ENCODE data around the gene ADH7. TPM values are rescaled to one million over a fixed set of nuclear protein-coding genes. Genes with fewer than 3 reads are reported as not detected.

The ADH7 gene
- polyA plus RNA-seq, 1 donor: not detected

DNA sequence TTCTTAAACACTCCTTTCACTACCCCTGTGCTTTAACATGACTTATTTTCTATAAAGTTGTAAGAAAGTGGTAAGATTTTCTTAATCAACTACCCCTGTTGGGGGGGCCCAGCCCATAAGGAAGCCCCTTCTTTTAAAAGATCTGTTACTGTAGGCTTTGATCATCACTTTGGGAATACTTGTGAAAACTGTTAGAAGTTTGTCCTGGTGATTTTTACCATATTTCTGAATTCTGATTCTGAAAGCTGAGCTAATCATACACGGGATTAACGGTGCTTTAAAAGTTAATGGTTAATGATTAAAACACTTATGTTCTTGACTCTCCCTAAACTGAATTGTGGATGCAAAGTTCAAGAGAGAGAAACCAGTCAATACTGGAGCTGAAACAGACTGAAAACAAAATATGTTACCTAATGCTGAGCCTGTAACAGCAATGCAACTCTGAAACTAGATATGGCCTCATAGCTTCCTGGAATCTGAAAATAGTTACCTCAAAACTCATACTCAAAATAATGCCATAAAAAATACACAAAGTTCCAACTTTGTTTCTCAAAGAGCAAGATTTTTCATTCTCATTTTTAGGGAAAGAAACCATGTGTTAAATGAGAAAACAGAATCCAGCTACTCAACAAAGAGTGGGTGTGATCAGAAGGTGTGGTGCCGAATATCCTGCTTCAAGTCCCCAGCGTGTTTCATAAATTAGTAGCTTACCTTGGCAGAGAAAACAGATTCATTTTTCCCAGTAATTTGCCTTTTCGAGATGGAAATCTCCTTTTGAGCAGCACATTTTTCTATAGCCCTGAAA is 31.6 kb downstream of the ADH7 start:
- WGBS (ENCODE audit: insufficient coverage, low lambda C conversion rate): 32% methylated on average over 5 of the region's 5 CpGs
- H3K27ac ChIP-seq (ENCODE audit: low read length): peak overlapping the region; percentile 78
- H3K9me3 ChIP-seq (ENCODE audit: control insufficient read depth, low read depth, low read length): no peaks in the 10 kb centered on the region
- H3K27me3 ChIP-seq (ENCODE audit: control insufficient read depth, insufficient read depth, low read length): no peaks in the 10 kb centered on the region
- H3K4me1 ChIP-seq (ENCODE audit: control insufficient read depth, insufficient read depth, low read length): peaks cover 37% of the 10 kb centered on the region
- no peak overlapping the region for H3K4me3 ChIP-seq (ENCODE audit: low read length)
- DNase-seq: peak; percentile 80 to 90
- no peaks in the 10 kb centered on the region for H3K36me3 ChIP-seq (ENCODE audit: control insufficient read depth, insufficient read depth, low read length)

DNA sequence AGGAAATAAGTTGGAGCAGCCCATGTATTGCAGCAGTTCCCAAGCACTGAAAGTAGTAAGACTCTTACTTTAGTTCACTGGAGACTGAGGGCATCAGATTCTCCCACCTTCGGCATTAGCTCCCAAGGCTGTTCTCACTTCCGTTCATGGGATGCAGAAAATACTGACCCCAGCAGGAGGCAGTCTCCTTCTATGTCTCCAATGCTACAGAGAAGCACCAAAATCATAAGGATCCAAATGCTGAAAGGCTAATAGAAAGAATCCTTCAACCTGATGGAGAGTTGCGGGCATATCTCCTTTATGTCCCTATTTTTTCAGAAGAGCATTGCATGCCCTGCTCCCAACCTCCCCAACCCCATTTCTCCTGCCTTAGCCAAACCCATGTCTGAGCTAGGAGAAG is 32.4 kb downstream of the ADH7 start:
- Histone ChIP-seq H3K9me3 (ENCODE audit: control insufficient read depth, low read depth, low read length) (peaks cover 4% of the 10 kb centered on the region), H3K27me3 (ENCODE audit: control insufficient read depth, insufficient read depth, low read length) (no peaks in the 10 kb centered on the region), H3K4me1 (ENCODE audit: control insufficient read depth, insufficient read depth, low read length) (peaks cover 37% of the 10 kb centered on the region), H3K36me3 (ENCODE audit: control insufficient read depth, insufficient read depth, low read length) (no peaks in the 10 kb centered on the region), H3K27ac (ENCODE audit: low read length) (peak overlapping the region; percentile 59), H3K4me3 (ENCODE audit: low read length) (no peak overlapping the region)
- no CpG with 5 or more reads among the region's 3 CpGs for WGBS (ENCODE audit: insufficient coverage, low lambda C conversion rate)
- no peak for DNase-seq

DNA sequence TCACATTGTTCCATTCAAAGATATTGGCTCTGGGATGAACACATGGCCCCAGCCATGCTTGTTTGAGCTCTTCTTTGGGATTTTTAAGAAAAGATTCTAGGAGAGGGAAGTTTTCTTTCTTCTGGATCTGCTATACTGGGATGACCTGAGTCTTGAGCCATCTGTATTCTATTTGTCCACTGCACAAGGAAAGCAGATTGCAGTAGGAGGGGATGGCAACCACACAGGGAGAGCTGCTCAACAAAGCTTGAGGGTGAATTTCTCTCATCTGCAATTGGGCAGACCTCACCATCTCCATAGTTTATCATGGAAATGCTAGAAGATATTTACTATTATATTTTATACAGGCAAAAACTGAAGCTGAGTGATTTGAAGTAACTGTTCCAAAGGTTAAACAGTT is 34.3 kb downstream of the ADH7 start:
- Histone ChIP-seq H3K4me1 (ENCODE audit: control insufficient read depth, insufficient read depth, low read length) (peaks cover 37% of the 10 kb centered on the region), H3K27me3 (ENCODE audit: control insufficient read depth, insufficient read depth, low read length) (no peaks in the 10 kb centered on the region), H3K4me3 (ENCODE audit: low read length) (no peak overlapping the region), H3K27ac (ENCODE audit: low read length) (no peak overlapping the region), H3K36me3 (ENCODE audit: control insufficient read depth, insufficient read depth, low read length) (no peaks in the 10 kb centered on the region), H3K9me3 (ENCODE audit: control insufficient read depth, low read depth, low read length) (peaks cover 4% of the 10 kb centered on the region)
- DNase-seq: no peak

DNA sequence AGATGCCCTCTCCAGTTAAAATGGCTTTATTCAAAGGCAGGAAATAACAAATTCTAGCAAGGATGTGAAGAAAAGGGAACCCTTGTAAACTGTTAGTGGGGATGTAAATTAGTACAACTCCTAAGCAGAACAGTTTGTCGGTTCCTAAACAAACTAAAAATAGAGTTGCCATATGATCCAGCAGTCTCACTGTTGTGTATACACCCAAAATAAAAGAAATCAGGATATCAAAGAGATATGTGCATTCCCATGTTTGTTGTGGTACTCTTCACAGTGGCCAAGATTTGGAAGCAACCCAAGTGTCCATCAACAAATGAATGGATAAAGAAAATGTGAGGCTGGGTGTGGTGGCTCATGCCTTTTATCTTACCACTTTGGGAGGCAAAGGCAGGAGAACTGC is 36.1 kb downstream of the ADH7 start:
- Histone ChIP-seq H3K4me3 (ENCODE audit: low read length) (no peak overlapping the region), H3K9me3 (ENCODE audit: control insufficient read depth, low read depth, low read length) (peaks cover 4% of the 10 kb centered on the region), H3K36me3 (ENCODE audit: control insufficient read depth, insufficient read depth, low read length) (no peaks in the 10 kb centered on the region), H3K27me3 (ENCODE audit: control insufficient read depth, insufficient read depth, low read length) (no peaks in the 10 kb centered on the region), H3K4me1 (ENCODE audit: control insufficient read depth, insufficient read depth, low read length) (peaks cover 27% of the 10 kb centered on the region), H3K27ac (ENCODE audit: low read length) (no peak overlapping the region)
- no peak for DNase-seq
- no CpG with 5 or more reads among the region's 1 CpG for WGBS (ENCODE audit: insufficient coverage, low lambda C conversion rate)

DNA sequence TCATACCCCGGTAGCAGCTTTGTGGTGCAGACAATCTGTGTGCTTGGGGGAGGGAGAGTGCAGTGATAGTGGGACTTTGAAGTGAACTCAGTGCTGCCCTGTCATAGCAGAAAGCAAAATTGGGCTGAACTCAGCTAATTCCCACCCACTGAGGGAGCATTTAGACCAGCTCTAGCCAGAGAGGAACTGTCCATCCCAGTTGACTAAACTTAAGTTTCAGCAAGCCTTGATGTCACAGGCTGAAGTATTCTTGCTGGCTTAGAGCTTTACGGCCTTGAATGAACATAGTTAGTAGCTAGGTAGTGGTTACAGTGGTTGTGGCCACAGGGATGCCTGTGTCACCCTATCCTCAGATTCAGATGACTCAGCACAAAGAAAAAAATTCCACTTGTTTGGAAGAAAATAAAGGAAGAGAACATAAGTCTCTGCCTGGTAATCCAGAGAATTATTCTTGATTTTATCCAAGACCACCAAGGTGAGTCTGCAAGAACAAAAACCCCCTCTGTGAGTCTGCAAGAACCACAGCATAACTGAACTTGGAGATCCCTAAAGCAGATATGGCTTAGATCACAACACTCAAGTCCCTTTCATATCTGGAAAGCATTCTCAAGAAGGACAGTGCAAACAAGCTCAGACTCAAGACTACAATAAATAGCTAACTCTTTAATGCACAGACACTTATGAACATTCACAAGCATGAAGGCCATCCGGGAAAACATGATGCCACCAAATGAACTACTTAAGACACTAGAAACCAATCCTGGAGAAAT is 39.4 kb downstream of the ADH7 start:
- Histone ChIP-seq H3K27ac (ENCODE audit: low read length) (peak overlapping the region; percentile 41), H3K4me3 (ENCODE audit: low read length) (no peak overlapping the region), H3K4me1 (ENCODE audit: control insufficient read depth, insufficient read depth, low read length) (peaks cover 4% of the 10 kb centered on the region), H3K27me3 (ENCODE audit: control insufficient read depth, insufficient read depth, low read length) (no peaks in the 10 kb centered on the region), H3K36me3 (ENCODE audit: control insufficient read depth, insufficient read depth, low read length) (no peaks in the 10 kb centered on the region), H3K9me3 (ENCODE audit: control insufficient read depth, low read depth, low read length) (peaks cover 4% of the 10 kb centered on the region)
- no peak for DNase-seq
- no CpG with 5 or more reads among the region's 3 CpGs for WGBS (ENCODE audit: insufficient coverage, low lambda C conversion rate)

DNA sequence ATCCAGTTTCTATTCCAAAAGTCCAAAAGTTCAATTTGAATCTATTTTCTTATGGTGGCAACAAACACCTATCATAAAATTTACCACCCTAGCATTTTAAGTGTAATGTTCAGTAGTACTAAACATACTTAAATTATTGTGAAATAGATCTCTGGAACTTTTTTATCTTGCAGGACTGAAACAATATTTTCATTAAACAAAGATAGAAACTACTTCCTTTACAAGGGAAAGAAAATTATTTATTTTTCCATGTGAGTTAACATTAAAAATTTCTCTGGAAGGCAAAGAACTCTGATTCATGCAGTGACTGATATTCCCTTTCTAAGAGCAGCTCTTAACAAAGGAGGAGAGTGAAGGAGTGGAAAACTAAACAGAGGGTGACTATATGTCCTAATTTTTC is 40.2 kb downstream of the ADH7 start:
- H3K4me1 ChIP-seq (ENCODE audit: control insufficient read depth, insufficient read depth, low read length): peaks cover 4% of the 10 kb centered on the region
- H3K27ac ChIP-seq (ENCODE audit: low read length): peak overlapping the region; percentile 41

DNA sequence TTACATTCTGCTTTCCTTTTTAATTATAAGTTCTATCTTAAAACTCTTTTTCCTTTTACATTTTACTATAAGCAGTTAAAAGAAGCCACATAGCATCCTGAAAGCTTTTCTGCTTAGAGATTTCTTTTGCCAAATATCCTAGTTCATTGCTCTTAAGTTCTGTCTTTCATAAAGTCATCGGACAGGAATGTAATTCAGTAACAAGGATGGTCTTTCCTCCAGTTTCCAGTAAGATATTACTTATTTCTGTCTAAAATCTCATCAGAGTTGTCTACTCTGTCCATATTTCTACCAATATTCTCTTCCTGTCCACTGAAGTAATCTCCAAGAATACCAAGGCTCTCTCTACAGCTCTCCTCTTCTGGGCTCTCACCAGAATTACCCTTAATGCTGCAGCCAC is 45.1 kb downstream of the ADH7 start:
- H3K36me3 ChIP-seq (ENCODE audit: control insufficient read depth, insufficient read depth, low read length): no peaks in the 10 kb centered on the region
- no peaks in the 10 kb centered on the region for H3K9me3 ChIP-seq (ENCODE audit: control insufficient read depth, low read depth, low read length)
- DNase-seq: no peak
- no peak overlapping the region for H3K27ac ChIP-seq (ENCODE audit: low read length)
- WGBS (ENCODE audit: insufficient coverage, low lambda C conversion rate): no CpG with 5 or more reads among the region's 1 CpG
- no peaks in the 10 kb centered on the region for H3K27me3 ChIP-seq (ENCODE audit: control insufficient read depth, insufficient read depth, low read length)
- H3K4me1 ChIP-seq (ENCODE audit: control insufficient read depth, insufficient read depth, low read length): peaks cover under 1% of the 10 kb centered on the region
- H3K4me3 ChIP-seq (ENCODE audit: low read length): no peak overlapping the region

More for the DNA sequence above, 40.2 kb downstream of the ADH7 start:
- Histone ChIP-seq H3K4me3 (ENCODE audit: low read length) (no peak overlapping the region), H3K9me3 (ENCODE audit: control insufficient read depth, low read depth, low read length) (peaks cover 4% of the 10 kb centered on the region), H3K27me3 (ENCODE audit: control insufficient read depth, insufficient read depth, low read length) (no peaks in the 10 kb centered on the region), H3K36me3 (ENCODE audit: control insufficient read depth, insufficient read depth, low read length) (no peaks in the 10 kb centered on the region)
- peak in 1 of 2 donors; percentile 51 for DNase-seq

DNA sequence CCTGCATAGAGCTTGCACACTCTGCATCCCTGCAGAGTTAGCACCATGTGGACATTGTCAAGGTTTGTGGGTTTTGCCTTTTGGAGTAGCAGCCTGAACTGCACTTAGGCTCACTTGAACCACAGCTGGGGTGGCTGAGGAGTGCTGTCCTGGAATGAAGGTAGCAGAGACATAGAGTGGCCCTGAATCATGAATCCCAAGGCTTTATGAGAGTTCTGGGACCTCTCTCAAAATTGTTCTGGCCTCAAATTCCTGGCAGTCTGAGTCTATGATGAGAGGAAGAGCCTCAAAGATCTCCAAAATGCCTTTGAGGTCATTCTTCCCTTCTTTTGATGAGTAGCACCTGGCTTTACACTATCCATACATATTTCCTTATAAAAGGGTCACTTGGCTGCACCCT is 45.5 kb downstream of the ADH7 start:
- no peak for DNase-seq
- no peaks in the 10 kb centered on the region for H3K36me3 ChIP-seq (ENCODE audit: control insufficient read depth, insufficient read depth, low read length)
- H3K27me3 ChIP-seq (ENCODE audit: control insufficient read depth, insufficient read depth, low read length): no peaks in the 10 kb centered on the region
- no peaks in the 10 kb centered on the region for H3K4me1 ChIP-seq (ENCODE audit: control insufficient read depth, insufficient read depth, low read length)
- no peak overlapping the region for H3K4me3 ChIP-seq (ENCODE audit: low read length)
- no peaks in the 10 kb centered on the region for H3K9me3 ChIP-seq (ENCODE audit: control insufficient read depth, low read depth, low read length)
- H3K27ac ChIP-seq (ENCODE audit: low read length): no peak overlapping the region

DNA sequence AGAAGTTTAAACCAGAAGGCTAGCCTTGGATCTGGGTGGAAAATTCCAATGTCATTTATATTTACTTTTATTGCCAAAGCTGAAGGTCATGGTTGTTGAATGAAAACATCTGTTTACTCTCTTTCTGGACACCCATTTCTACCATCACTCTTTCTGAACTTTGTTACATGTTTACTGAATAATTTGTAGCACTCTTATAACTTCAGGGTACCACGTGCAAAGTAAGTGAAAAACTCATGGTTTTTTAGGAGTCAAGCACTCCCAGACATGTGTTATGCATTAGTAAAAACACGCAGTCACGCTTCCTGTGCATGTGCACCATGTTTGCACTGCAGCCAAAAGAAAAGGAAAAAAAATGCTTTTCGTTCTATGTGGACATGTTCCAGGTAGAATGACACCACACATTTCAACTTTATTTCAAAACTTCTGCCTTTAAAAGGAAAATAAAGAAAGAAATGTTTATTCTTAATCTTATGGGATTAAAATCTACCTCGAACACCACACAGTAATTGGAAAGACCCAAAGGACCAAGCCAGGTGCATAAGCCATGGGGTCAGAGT is 51.2 kb downstream of the ADH7 start:
- DNase-seq: peak in 1 of 2 donors; percentile 29
- H3K4me3 ChIP-seq (ENCODE audit: low read length): no peak overlapping the region
- no peaks in the 10 kb centered on the region for H3K4me1 ChIP-seq (ENCODE audit: control insufficient read depth, insufficient read depth, low read length)
- H3K9me3 ChIP-seq (ENCODE audit: control insufficient read depth, low read depth, low read length): no peaks in the 10 kb centered on the region
- WGBS (ENCODE audit: insufficient coverage, low lambda C conversion rate): 83% methylated on average over 1 of the region's 5 CpGs
- H3K27ac ChIP-seq (ENCODE audit: low read length): peak overlapping the region; percentile 9
- H3K36me3 ChIP-seq (ENCODE audit: control insufficient read depth, insufficient read depth, low read length): no peaks in the 10 kb centered on the region
- H3K27me3 ChIP-seq (ENCODE audit: control insufficient read depth, insufficient read depth, low read length): no peaks in the 10 kb centered on the region

DNA sequence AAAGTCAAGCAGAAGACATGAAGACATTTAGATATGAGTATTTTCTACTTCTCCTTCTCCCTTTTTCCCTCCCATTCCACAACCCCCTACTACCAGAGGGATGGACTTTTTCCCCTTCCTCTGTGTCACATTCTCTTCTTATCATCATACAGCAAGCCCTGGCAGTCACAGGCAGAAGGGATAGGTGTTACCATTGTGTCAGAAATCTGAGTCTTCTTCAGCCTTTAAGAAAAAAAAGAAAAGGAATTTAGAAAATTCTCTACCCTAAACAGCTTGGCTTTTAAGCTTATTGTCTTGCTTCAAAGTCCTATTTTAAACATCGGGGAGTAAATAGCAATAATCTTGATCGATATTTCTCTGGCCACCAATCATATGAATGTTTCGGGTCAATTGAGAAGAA is 51.7 kb downstream of the ADH7 start:
- no peak for DNase-seq
- Histone ChIP-seq H3K27me3 (ENCODE audit: control insufficient read depth, insufficient read depth, low read length) (no peaks in the 10 kb centered on the region), H3K9me3 (ENCODE audit: control insufficient read depth, low read depth, low read length) (no peaks in the 10 kb centered on the region), H3K36me3 (ENCODE audit: control insufficient read depth, insufficient read depth, low read length) (no peaks in the 10 kb centered on the region), H3K27ac (ENCODE audit: low read length) (peak overlapping the region; percentile 9), H3K4me3 (ENCODE audit: low read length) (no peak overlapping the region), H3K4me1 (ENCODE audit: control insufficient read depth, insufficient read depth, low read length) (no peaks in the 10 kb centered on the region)
- 83% methylated on average over 1 of the region's 3 CpGs for WGBS (ENCODE audit: insufficient coverage, low lambda C conversion rate)
